Panc1 (cell line): ENCODE measurements around the gene PLAC8. TPM values are rescaled to one million over a fixed set of nuclear protein-coding genes. Genes with fewer than 3 reads are reported as not detected.
A peak's percentile ranks its signal among the peaks of the same experiment; 100 is the strongest.

Experiments used
- ATAC-seq: fragments of 200-7000 bp; cut with Tn5 transposase; 2 replicates; pipeline ENCODE4 v1.9.1; 2020; ENCODE audit warnings: mild to moderate bottlenecking, moderate library complexity
- BruUV-seq: library from RNA; stranded (reverse); fragments of 400-500 nt; replicated peaks from 2 replicates; lab custom pipeline; 2021; lab: Mats Ljungman, UMichigan
- CTCF ChIA-PET: fragments of 300-600 bp; sonication (Branson Sonifier 250); formaldehyde crosslinking; loops from one replicate; lab custom pipeline; 2022; ENCODE audit warnings: antibody characterized with exemption; lab: Charles Lee
- POLR2A ChIA-PET: fragments of 300-600 bp; sonication (Branson Sonifier 250); formaldehyde crosslinking; loops from one replicate; lab custom pipeline; 2022; ENCODE audit warnings: antibody characterized with exemption; lab: Charles Lee
- DNase-seq: peaks from one replicate; pipeline ENCODE4 v3.0.0-alpha.2; 2010; ENCODE audit warnings: low read depth, low spot score
- H3K27ac ChIP-seq: 2 replicates; pipeline ENCODE4 v1.5.1; 2011; ENCODE audit warnings: mild to moderate bottlenecking, low read length, inconsistent platforms
- H3K27me3 ChIP-seq: fragments of 200-500 bp; sonication (Bioruptor generic); 2 replicates; pipeline ENCODE4 v1.6.0; 2014; ENCODE audit warnings: low read length, inconsistent platforms; ENCODE audit not compliant: control insufficient read depth, insufficient read depth
- H3K36me3 ChIP-seq: fragments of 200-500 bp; sonication (Bioruptor generic); 2 replicates; pipeline ENCODE4 v1.5.1; 2014; ENCODE audit warnings: inconsistent platforms, mild to moderate bottlenecking, low read length, moderate library complexity; ENCODE audit not compliant: control insufficient read depth, insufficient read depth
- H3K4me1 ChIP-seq: 2 replicates; pipeline ENCODE4 v1.5.1; 2011; ENCODE audit warnings: inconsistent platforms, mild to moderate bottlenecking, low read length, moderate library complexity; ENCODE audit not compliant: control insufficient read depth, insufficient read depth
- H3K4me3 ChIP-seq, 2 experiments: 2 replicates each; pipeline ENCODE4 v1.5.1; 2011 to 2012; ENCODE audit warnings: low read depth in 2 of 2, low read length in 2 of 2, mild to moderate bottlenecking in 2 of 2, inconsistent platforms in 1 of 2, moderate library complexity in 1 of 2
- H3K9me3 ChIP-seq: fragments of 200-500 bp; sonication (Bioruptor generic); 2 replicates; pipeline ENCODE4 v1.5.1; 2014; ENCODE audit warnings: low read depth, mild to moderate bottlenecking, inconsistent platforms, low read length, moderate library complexity; ENCODE audit not compliant: control insufficient read depth, insufficient read depth
- POLR2AphosphoS5 ChIP-seq: IDR thresholded peaks from 2 replicates; pipeline ENCODE4 v1.6.1; 2012; ENCODE audit warnings: mild to moderate bottlenecking, low read depth, low read length, moderate library complexity
- SIN3A ChIP-seq: IDR thresholded peaks from 2 replicates; pipeline ENCODE4 v1.6.1; 2012; ENCODE audit warnings: low read depth, mild to moderate bottlenecking, low read length, moderate library complexity, borderline replicate concordance; ENCODE audit not compliant: insufficient read depth
- TCF7L2 ChIP-seq: IDR thresholded peaks from 2 replicates; pipeline ENCODE4 v1.6.1; 2011; ENCODE audit warnings: mild to moderate bottlenecking, low read depth, low read length, inconsistent platforms
- in situ Hi-C: cut with HindIII; loops from 2 replicates; pipeline ENCODE4 v1.10.0; 2016; ENCODE audit warnings: low sequenced_read_pairs, low pct_unique_long_range_greater_than_20kb
- intact Hi-C: fragments of 100-400 bp; cut with micrococcal nuclease; formaldehyde crosslinking; loops from one replicate; pipeline ENCODE4 v1.10.0; 2022; ENCODE audit not compliant: unreplicated experiment
- total RNA-seq: library from RNA; stranded (reverse); gene quantifications from one replicate; pipeline ENCODE4 v1.2.1, GENCODE V29; 2021; ENCODE audit not compliant: unreplicated experiment
- TF ChIP-seq, protein P1 (sequence below), 2 experiments: IDR thresholded peaks; 2 replicates each; pipeline ENCODE4 v1.6.1; 2011 to 2012; ENCODE audit warnings: low read depth in 2 of 2, control low read depth in 1 of 2, low read length in 1 of 2, mild to moderate bottlenecking in 1 of 2, moderate library complexity in 1 of 2; ENCODE audit not compliant: insufficient read depth in 1 of 2
- TF ChIP-seq, protein P2 (sequence below): fragments of 450-650 bp; IDR thresholded peaks from 2 replicates; pipeline ENCODE4 v1.5.1; 2017; ENCODE audit warnings: mild to moderate bottlenecking

Gene PLAC8
- total RNA-seq, 1 experiment from 2014 or later: 154 TPM

DNA sequence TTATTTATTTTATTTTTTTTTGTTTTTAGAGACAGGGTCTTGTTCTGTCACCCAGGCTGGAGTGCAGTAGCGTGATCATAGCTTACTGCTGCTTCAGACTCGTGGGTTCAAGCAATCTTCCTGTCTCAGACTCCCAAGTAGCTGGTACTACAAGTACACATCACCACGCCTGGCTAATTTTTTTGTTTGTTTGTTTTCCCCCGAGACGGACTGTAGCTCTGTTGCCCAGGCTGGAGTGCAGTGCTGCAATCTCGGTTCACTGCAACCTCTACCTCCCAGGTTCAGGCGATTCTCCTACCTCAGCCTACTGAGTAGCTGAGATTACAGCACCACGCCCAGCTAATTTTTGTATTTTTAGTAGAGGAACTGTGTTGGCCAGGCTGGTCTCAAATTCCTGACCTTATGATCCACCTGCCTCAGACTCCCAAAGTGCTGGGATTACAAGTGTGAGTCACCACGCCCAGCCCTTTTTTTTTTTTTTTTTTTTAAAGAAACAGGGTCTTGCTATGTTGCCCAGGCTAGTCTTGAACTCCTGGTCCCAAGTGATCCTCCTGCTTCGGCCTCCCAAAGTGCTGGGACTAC is 47.4 kb downstream of the PLAC8 start:
- no TSS peak for BruUV-seq
- H3K36me3 ChIP-seq: peaks cover 3% of the 10 kb centered on the region; the same call in 1 of the 2 replicates
- peak overlapping the region; percentile 39; the same call in 1 of the 2 replicates for H3K27ac ChIP-seq
- peak; percentile 53; the same call in 1 of the 2 replicates for ATAC-seq
- H3K4me3 ChIP-seq: no peak overlapping the region
- TF ChIP-seq TCF7L2: no peak
- TF ChIP-seq, protein P1, sequence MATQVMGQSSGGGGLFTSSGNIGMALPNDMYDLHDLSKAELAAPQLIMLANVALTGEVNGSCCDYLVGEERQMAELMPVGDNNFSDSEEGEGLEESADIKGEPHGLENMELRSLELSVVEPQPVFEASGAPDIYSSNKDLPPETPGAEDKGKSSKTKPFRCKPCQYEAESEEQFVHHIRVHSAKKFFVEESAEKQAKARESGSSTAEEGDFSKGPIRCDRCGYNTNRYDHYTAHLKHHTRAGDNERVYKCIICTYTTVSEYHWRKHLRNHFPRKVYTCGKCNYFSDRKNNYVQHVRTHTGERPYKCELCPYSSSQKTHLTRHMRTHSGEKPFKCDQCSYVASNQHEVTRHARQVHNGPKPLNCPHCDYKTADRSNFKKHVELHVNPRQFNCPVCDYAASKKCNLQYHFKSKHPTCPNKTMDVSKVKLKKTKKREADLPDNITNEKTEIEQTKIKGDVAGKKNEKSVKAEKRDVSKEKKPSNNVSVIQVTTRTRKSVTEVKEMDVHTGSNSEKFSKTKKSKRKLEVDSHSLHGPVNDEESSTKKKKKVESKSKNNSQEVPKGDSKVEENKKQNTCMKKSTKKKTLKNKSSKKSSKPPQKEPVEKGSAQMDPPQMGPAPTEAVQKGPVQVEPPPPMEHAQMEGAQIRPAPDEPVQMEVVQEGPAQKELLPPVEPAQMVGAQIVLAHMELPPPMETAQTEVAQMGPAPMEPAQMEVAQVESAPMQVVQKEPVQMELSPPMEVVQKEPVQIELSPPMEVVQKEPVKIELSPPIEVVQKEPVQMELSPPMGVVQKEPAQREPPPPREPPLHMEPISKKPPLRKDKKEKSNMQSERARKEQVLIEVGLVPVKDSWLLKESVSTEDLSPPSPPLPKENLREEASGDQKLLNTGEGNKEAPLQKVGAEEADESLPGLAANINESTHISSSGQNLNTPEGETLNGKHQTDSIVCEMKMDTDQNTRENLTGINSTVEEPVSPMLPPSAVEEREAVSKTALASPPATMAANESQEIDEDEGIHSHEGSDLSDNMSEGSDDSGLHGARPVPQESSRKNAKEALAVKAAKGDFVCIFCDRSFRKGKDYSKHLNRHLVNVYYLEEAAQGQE (IDR thresholded peaks at IDR 0.05; ENCODE audit: insufficient read depth in 1 of 2, low read depth in 2 of 2, low read length in 1 of 2): no peak
- ChIA-PET CTCF (no interaction called here), POLR2A (no interaction called here)
- no peak for DNase-seq
- no peaks in the 10 kb centered on the region for H3K9me3 ChIP-seq
- peaks cover 5% of the 10 kb centered on the region; the same call in 1 of the 2 replicates for H3K4me1 ChIP-seq
- in situ Hi-C loops (no loop called here), intact Hi-C loops (no loop called here)
- no peaks in the 10 kb centered on the region for H3K27me3 ChIP-seq

DNA sequence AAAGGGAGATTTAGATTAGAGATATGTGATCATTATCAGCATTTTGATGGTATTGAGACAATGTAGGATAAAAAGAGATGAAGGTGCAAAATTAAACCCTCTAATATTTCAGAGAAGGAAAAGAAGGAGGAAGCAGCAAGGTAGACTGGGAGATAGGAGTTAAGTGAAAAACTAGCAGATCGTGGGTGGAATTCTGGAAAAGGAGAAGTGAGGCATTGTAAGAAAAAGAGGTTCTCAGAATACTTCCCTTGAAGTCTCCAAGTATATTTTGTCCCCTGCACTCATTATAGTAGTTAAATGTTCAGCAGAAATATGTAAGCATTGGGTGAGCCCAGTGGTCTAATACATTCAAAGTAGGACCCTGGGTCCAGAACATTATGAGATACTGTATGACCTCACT is 49.3 kb downstream of the PLAC8 start:
- no TSS peak for BruUV-seq
- intact Hi-C loops: no loop called here
- H3K36me3 ChIP-seq: peaks cover 3% of the 10 kb centered on the region; the same call in 1 of the 2 replicates

More for the DNA sequence above, 49.3 kb downstream of the PLAC8 start:
- no peaks in the 10 kb centered on the region for H3K9me3 ChIP-seq
- no peak overlapping the region for H3K27ac ChIP-seq
- ChIA-PET CTCF (no interaction called here), POLR2A (no interaction called here)
- H3K27me3 ChIP-seq: no peaks in the 10 kb centered on the region
- ATAC-seq (no peak), DNase-seq (no peak)
- TF ChIP-seq, protein P2, sequence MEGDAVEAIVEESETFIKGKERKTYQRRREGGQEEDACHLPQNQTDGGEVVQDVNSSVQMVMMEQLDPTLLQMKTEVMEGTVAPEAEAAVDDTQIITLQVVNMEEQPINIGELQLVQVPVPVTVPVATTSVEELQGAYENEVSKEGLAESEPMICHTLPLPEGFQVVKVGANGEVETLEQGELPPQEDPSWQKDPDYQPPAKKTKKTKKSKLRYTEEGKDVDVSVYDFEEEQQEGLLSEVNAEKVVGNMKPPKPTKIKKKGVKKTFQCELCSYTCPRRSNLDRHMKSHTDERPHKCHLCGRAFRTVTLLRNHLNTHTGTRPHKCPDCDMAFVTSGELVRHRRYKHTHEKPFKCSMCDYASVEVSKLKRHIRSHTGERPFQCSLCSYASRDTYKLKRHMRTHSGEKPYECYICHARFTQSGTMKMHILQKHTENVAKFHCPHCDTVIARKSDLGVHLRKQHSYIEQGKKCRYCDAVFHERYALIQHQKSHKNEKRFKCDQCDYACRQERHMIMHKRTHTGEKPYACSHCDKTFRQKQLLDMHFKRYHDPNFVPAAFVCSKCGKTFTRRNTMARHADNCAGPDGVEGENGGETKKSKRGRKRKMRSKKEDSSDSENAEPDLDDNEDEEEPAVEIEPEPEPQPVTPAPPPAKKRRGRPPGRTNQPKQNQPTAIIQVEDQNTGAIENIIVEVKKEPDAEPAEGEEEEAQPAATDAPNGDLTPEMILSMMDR: no peak
- TF ChIP-seq SIN3A (no peak), TCF7L2 (no peak), POLR2AphosphoS5 (no peak)
- TF ChIP-seq, protein P1 (IDR thresholded peaks at IDR 0.05; ENCODE audit: insufficient read depth in 1 of 2, low read depth in 2 of 2, low read length in 1 of 2): no peak
- peaks cover 5% of the 10 kb centered on the region; the same call in 1 of the 2 replicates for H3K4me1 ChIP-seq
- in situ Hi-C loops: no loop called here
- H3K4me3 ChIP-seq: no peak overlapping the region
